Measurements from ENCODE around the gene DNMT3A.

DNA sequence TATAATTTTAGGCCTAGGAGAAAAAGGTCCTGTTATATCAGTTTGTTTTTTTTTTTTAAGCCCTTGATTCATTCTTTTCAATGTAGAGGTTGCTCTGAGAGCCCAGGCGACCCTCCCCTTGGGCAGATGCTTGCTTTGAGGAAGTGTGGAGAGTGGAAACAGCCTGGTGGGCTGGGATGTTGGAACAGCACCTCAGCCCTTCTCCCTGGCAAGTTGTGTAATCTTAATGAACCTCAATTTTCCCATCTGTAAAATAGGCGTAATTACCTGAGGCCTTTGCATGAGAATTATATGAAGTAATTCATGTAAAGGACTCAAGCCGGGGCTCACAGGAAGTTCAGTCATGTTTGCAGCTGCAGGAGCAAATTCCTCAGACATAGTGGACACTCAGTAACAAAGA is 123.6 kb downstream of the DNMT3A start:
- TF ChIP-seq EZH2 (IDR thresholded peaks at IDR 0.05; ENCODE audit: insufficient read depth, poor library complexity, severe bottlenecking), result no peak
- TF ChIP-seq EZH2phosphoT487 (IDR thresholded peaks at IDR 0.05; ENCODE audit: insufficient read depth, low read depth), result no peak
